LNCAP (cell line): ENCODE results near the gene SMC3.
A peak's percentile ranks its signal among the peaks of the same experiment; 100 is the strongest.

Source experiments
- TF ChIP-seq, protein P1 (sequence below): fragments of 450-650 bp; IDR thresholded peaks from 2 replicates; pipeline ENCODE4 v1.5.1; 2017; ENCODE audit warnings: mild to moderate bottlenecking

The SMC3 gene

DNA sequence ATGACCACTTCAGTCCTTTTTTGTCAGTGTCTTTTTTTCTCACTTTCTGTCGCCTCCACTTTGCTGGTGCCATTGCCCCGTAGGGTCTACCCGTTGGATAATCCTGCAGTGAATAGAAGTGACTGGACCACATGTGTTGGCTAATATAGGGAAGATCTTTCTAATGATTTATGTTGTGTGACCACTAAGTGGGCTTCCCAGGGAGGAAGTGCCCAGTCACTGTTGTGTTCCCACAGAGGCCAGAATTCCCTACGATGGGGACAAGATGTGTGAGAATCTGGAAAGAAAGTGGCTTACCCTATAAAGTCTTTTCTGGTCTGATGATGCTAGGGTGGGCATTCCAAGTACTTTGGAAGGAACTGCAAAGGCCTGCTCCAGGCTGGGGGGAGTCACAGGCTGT, 28.4 kb upstream of the SMC3 start:
- TF ChIP-seq, protein P1, sequence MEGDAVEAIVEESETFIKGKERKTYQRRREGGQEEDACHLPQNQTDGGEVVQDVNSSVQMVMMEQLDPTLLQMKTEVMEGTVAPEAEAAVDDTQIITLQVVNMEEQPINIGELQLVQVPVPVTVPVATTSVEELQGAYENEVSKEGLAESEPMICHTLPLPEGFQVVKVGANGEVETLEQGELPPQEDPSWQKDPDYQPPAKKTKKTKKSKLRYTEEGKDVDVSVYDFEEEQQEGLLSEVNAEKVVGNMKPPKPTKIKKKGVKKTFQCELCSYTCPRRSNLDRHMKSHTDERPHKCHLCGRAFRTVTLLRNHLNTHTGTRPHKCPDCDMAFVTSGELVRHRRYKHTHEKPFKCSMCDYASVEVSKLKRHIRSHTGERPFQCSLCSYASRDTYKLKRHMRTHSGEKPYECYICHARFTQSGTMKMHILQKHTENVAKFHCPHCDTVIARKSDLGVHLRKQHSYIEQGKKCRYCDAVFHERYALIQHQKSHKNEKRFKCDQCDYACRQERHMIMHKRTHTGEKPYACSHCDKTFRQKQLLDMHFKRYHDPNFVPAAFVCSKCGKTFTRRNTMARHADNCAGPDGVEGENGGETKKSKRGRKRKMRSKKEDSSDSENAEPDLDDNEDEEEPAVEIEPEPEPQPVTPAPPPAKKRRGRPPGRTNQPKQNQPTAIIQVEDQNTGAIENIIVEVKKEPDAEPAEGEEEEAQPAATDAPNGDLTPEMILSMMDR = no peak

DNA sequence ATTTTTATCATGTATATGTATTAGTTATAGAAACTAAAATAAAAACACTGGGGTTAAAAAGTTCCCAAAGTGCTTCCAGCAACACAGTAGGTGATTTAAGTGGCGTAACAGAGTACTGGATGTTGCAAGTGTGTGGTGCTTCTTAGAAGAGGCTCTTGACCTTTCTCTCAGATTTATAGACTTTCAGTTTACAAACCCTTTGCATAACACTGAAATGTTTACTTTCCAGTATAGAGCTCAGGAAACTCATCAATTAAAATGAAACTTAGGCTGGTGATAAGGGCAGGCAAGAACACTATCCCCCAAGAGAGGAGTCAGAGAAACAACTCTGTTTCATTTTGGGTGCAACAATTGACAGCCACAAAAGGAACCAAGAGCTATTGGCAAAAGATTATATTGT, 27.5 kb upstream of the SMC3 start:
- TF ChIP-seq, protein P1 = no peak

DNA sequence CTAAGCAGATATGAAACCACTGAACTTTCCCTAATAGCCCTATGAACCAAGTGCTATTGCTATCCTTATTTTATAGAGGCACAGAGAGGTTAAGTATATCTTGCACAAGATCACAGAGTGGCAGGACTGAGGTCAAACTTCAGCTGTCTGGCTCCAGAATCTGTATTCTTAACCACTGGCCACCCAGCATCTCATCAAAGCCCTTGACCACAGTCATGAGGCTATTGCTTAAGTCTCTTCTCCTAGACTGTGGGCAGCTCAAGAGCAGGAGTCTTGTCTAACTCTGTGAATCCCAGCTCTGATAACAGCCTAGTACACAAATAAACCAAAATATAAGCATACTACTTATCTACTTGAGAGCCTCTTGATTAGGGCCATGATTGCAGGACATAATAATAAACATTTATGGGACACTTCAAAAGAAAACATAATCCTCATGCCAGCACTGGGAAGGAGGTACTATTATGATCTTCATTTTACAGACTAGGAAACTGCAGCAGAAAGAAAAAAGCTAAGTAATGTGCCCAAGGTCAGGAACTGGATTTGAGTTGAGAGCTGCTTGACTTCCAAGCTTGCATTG, 22.4 kb upstream of the SMC3 start:
- TF ChIP-seq, protein P1 = no peak

DNA sequence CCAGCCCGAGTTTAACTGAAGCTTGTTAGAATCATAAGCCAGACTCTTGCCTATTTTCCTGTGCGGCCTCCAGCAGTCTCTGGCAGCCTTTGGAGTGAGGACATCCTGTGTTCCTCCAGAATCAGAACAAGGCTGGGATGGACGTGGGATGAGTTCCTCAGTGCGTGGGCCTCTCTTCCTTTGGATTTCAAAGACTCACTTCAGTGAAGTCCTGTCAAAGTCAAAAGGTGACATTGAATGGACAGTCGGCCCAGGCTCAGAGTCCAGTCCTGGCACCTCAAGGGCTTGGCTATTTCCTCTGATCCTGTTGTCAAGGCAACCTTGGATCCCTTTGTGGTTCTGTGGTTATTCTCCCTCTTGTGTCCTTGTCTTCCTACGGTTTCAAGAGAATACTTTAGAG, 21.4 kb upstream of the SMC3 start:
- TF ChIP-seq, protein P1 = no peak

DNA sequence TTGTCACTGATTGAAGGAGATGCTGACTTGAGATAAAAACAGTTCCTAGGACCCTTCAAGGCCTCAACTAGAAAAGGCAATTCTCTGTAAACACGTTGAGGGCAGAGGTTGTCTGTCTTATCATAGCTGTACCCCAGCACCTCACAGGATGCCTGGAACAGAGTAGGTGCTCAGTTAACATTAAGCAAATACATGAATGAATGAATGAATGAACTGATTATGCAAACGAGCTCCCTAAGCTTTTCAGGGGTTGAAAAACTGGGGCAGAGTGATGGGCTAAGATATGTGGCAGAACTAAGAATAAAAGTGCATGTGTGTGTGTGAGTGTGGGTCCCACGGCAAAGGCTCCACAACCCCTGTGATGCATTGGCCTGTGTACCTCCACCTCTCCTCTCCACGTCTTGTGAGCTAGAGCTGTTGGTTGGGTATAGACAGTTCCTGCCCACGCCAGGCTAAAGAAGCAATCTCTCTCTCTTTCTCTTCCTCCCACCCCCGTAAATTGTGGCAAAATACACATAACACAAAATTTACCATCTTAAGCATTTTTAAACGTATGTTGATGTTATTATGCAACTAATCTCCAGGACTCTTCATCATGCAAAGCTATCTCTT, 20.9 kb upstream of the SMC3 start:
- TF ChIP-seq, protein P1 = no peak

DNA sequence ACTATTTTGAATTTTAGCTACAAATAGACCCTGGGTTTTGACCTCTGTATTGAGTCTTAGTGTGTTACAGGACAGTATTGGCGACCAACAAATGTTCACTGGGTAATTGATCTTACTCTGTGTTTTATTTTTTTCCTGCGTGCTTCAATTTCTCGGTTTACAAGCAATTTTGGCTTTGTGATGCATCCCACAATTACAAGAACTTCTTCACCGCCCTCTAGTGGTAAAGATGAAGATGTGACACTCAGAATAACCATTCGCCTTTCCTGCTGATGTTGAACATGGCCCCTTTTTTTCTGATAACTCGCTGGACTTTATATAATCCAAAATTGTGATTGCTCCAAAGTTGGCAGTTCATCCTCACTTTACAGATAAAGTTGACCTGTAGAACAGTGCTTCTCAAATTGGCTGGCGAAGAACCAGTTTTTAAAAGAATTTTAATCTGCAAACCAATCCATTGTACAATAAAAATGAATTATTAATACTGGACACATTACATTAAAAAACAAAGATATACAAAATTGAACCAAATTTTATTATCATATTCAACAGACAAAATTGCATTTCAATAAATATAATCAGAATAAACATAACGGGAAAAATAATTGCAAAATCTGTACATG, 20.2 kb upstream of the SMC3 start:
- TF ChIP-seq, protein P1 = peak; percentile 80

DNA sequence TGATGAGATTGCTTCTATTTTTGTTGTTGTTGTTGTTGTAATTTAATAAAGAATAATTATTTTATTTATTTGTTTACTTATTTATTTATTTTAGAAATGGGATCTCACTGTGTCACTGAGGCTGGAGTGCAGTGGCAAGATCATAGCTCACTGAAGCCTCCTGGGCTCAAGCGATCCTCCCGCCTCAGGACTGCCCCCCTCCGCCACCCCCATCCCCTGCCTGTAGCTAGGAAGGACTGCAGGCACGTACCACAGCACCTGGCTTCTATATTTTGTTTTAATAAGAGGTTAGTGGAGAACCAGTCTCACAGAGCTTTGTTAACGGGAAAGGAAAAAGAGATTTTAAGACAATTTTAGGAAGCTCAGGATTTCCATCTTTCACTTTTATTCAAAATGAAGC, 19.5 kb upstream of the SMC3 start:
- TF ChIP-seq, protein P1 = no peak
